Stomach (tissue), 9 donors: ENCODE data around the gene KIF20A. TPM values are rescaled to one million over a fixed set of nuclear protein-coding genes. Genes with fewer than 3 reads are reported as not detected.
"Not testable (repeated sequence)": the region's sequence is repeated elsewhere in the genome, so short reads cannot be mapped to it uniquely, and the experiment has no call there.

Experiments
- DNase-seq, 2 donors: peaks; one replicate each; pipeline versions ENCODE4 v3.0.0 to v3.0.0-alpha.2; 2013 to 2019
- H3K27ac ChIP-seq, 5 donors: fragments of 200-600 bp in 4 of 5; sonication (generic) in 4 of 5; one replicate each; pipeline ENCODE4 v1.5.1; 2013 to 2019; ENCODE audit warnings: mild to moderate bottlenecking in 1 of 5, moderate library complexity in 1 of 5
- H3K27me3 ChIP-seq, 3 donors: fragments of 200-600 bp; sonication (generic); one replicate each; pipeline ENCODE4 v1.5.1; 2017 to 2019; ENCODE audit warnings: mixed run types in 1 of 3
- H3K36me3 ChIP-seq, 4 donors: fragments of 200-600 bp; sonication (generic); 1 replicate in 3 of 4; 2 replicates in 1 of 4; pipeline ENCODE4 v1.5.1; 2016 to 2019
- H3K4me1 ChIP-seq, 4 donors: fragments of 200-600 bp; sonication (generic); one replicate each; pipeline ENCODE4 v1.5.1; 2016 to 2019
- H3K4me3 ChIP-seq, 4 donors: fragments of 200-600 bp; sonication (generic) in 3 of 4; one replicate each; pipeline ENCODE4 v1.5.1; 2016 to 2019; ENCODE audit warnings: mild to moderate bottlenecking in 1 of 4
- H3K9me3 ChIP-seq, 4 donors: fragments of 200-600 bp; sonication (generic); one replicate each; pipeline ENCODE4 v1.5.1; 2016 to 2019
- EP300 ChIP-seq: sonication (generic); formaldehyde crosslinking; IDR thresholded peaks from one replicate; pipeline ENCODE4 v1.6.1; 2017; ENCODE audit warnings: antibody characterized with exemption
- POLR2A ChIP-seq, 4 donors: fragments of 450-650 bp; IDR thresholded peaks; one replicate each; pipeline ENCODE4 v1.6.1; 2016; ENCODE audit warnings: antibody characterized with exemption in 4 of 4, control low read depth in 2 of 4, mild to moderate bottlenecking in 1 of 4, moderate library complexity in 1 of 4
- POLR2AphosphoS5 ChIP-seq, 3 donors: sonication (generic); formaldehyde crosslinking; IDR thresholded peaks; one replicate each; pipeline ENCODE4 v1.6.1; 2016; ENCODE audit warnings: antibody characterized with exemption in 3 of 3
- WGBS, 5 donors: extraction: QIAGEN DNeasy Blood & Tissue Kit in 3 of 5; methylation state at CpG; one replicate each; pipeline versions ENCODE4 v1.1.5 to v1.1.7; 2013 to 2018; 5-methylcytosine and 5-hydroxymethylcytosine counted together
- intact Hi-C: fragments of 100-400 bp; cut with DNase I; formaldehyde crosslinking; loops from one replicate; pipeline ENCODE4 v1.15.1; 2023; ENCODE audit warnings: low total_unique reads
- polyA plus RNA-seq, 3 donors: library from polyadenylated mRNA; stranded (reverse); fragments of 200-250 nt; gene quantifications; one replicate each; pipeline ENCODE4 v1.2.3, GENCODE V29; 2013
- total RNA-seq, 5 donors: library from RNA; depleted of rRNA; stranded (reverse); fragments of >200 nt; gene quantifications; one replicate each; pipeline versions ENCODE4 v1.1.0 to v1.2.3, GENCODE V29; 2014 to 2016
- TF ChIP-seq, protein P1 (sequence below), 7 experiments: fragments of 450-650 bp in 4 of 7; fragments of 200-600 bp in 3 of 7; sonication (generic) in 3 of 7; IDR thresholded peaks; one replicate each; pipeline ENCODE4 v1.5.1; 2016 to 2019; ENCODE audit warnings: antibody characterized with exemption in 7 of 7, control low read depth in 2 of 7, mild to moderate bottlenecking in 1 of 7
- donor health status: healthy with polysubstance abuse.
- donor health status: Bipolar disorder and iron deficiency.
- donor health status: healthy.

KIF20A gene
- total and polyA plus RNA-seq, 8 donors: 2.0 to 8.4 (median 4.7) TPM; not detected in 2

- peaks cover 0 to 8% (median 0%) of the 10 kb centered on the region in 3 donors for H3K27me3 ChIP-seq
- intact Hi-C loops: loop anchor here (10.0 kb wide), 1 partner anchor 364 kb away; no protein-coding TSS in a partner anchor
- H3K27ac ChIP-seq: peak within 1 kb of the TSS in 1 of 5 donors; percentile 12
- no peaks in the 10 kb centered on the region for H3K9me3 ChIP-seq
- peaks cover 0 to 16% (median 9%) of the 10 kb centered on the region in 4 donors for H3K4me1 ChIP-seq
- TF ChIP-seq, protein P1, sequence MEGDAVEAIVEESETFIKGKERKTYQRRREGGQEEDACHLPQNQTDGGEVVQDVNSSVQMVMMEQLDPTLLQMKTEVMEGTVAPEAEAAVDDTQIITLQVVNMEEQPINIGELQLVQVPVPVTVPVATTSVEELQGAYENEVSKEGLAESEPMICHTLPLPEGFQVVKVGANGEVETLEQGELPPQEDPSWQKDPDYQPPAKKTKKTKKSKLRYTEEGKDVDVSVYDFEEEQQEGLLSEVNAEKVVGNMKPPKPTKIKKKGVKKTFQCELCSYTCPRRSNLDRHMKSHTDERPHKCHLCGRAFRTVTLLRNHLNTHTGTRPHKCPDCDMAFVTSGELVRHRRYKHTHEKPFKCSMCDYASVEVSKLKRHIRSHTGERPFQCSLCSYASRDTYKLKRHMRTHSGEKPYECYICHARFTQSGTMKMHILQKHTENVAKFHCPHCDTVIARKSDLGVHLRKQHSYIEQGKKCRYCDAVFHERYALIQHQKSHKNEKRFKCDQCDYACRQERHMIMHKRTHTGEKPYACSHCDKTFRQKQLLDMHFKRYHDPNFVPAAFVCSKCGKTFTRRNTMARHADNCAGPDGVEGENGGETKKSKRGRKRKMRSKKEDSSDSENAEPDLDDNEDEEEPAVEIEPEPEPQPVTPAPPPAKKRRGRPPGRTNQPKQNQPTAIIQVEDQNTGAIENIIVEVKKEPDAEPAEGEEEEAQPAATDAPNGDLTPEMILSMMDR (IDR thresholded peaks at IDR 0.05): no peak
- TF ChIP-seq POLR2A (IDR thresholded peaks at IDR 0.05) (no peak), POLR2AphosphoS5 (IDR thresholded peaks at IDR 0.05) (peak in 1 of 3 donors; percentile 53)
- WGBS, 5 donors: 3 to 9% (median 5%) methylated on average over 18 to 31 of the region's 31 CpGs
- no peaks in the 10 kb centered on the region for H3K36me3 ChIP-seq
- H3K4me3 ChIP-seq: peak within 1 kb of the TSS; percentile 59 to 83 (median 64)
- DNase-seq: peak; percentile 75 to 90
These were observed 39.7 kb upstream of the KIF20A start, which contains the start of gene NME5 for GRCh38 chr5:138138949-138139780. TSS of gene NME5 (minus strand) at chr5:138139428. CDS start at chr5:138138780, 648 bp downstream.

DNA sequence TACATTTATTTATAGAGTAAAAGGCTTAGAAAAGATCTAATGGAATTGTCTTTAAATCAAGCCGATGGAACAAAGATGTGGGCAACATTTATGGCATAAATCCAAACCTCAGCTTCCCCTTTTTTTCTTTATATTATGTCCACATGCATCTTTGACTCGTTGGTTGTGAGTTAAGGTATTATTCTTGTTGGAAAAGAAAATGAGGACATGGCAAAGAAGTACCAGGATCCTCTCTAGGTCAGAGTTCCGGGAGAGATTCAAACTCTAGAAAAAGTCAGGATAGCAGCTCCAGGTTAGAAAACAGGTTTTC, 39.2 kb upstream of the KIF20A start:
- DNase-seq: no peak
- peaks cover 0 to 8% (median 0%) of the 10 kb centered on the region in 3 donors for H3K27me3 ChIP-seq
- H3K27ac ChIP-seq: no peak overlapping the region
- no peaks in the 10 kb centered on the region for H3K36me3 ChIP-seq
- peak overlapping the region; percentile 59 to 83 (median 64) for H3K4me3 ChIP-seq
- peaks cover 0 to 16% (median 9%) of the 10 kb centered on the region in 4 donors for H3K4me1 ChIP-seq
- TF ChIP-seq EP300 (no peak), POLR2AphosphoS5 (IDR thresholded peaks at IDR 0.05) (no peak), POLR2A (IDR thresholded peaks at IDR 0.05) (no peak)
- TF ChIP-seq, protein P1 (IDR thresholded peaks at IDR 0.05): no peak
- WGBS, 5 donors: 52 to 63% (median 55%) methylated on average over 3 of the region's 3 CpGs
- no peaks in the 10 kb centered on the region for H3K9me3 ChIP-seq
- intact Hi-C loops: loop anchor here (10.0 kb wide), 1 partner anchor 365 kb away; no protein-coding TSS in a partner anchor

GRCh38 chr5:138140268-138140667, 38.6 kb upstream of the KIF20A start:
- WGBS, 5 donors: 43 to 66% (median 48%) methylated on average over 4 of the region's 4 CpGs
- no peak overlapping the region for H3K4me3 ChIP-seq
- peak in 1 of 2 donors; percentile 9 for DNase-seq
- no peaks in the 10 kb centered on the region for H3K36me3 ChIP-seq
- H3K27ac ChIP-seq: no peak overlapping the region
- no peaks in the 10 kb centered on the region for H3K9me3 ChIP-seq
- peaks cover 0 to 16% (median 9%) of the 10 kb centered on the region in 4 donors for H3K4me1 ChIP-seq
- no peak for TF ChIP-seq EP300
- intact Hi-C loops: no loop called here
- H3K27me3 ChIP-seq: peaks cover 0 to 8% (median 0%) of the 10 kb centered on the region in 3 donors

- no peak overlapping the region for H3K4me3 ChIP-seq
- H3K27ac ChIP-seq: no peak overlapping the region
- H3K4me1 ChIP-seq: peaks cover 0 to 16% (median 9%) of the 10 kb centered on the region in 4 donors
- no peaks in the 10 kb centered on the region for H3K9me3 ChIP-seq
- DNase-seq: no peak
- intact Hi-C loops: no loop called here
- WGBS, 5 donors: 58 to 70% (median 60%) methylated on average over 1 of the region's 1 CpG
- no peaks in the 10 kb centered on the region for H3K36me3 ChIP-seq
- TF ChIP-seq POLR2A (IDR thresholded peaks at IDR 0.05) (no peak), POLR2AphosphoS5 (IDR thresholded peaks at IDR 0.05) (no peak), EP300 (no peak)
- TF ChIP-seq, protein P1 (IDR thresholded peaks at IDR 0.05): no peak
- peaks cover 0 to 8% (median 0%) of the 10 kb centered on the region in 3 donors for H3K27me3 ChIP-seq
These were observed 37.2 kb upstream of the KIF20A start for GRCh38 chr5:138141734-138142133.

- H3K36me3 ChIP-seq, H3K27me3 ChIP-seq, H3K4me3 ChIP-seq, H3K27ac ChIP-seq, intact Hi-C loops, H3K9me3 ChIP-seq, DNase-seq: not testable (repeated sequence)
- 84 to 91% (median 90%) methylated on average over 6 of the region's 6 CpGs for WGBS, 5 donors
- peaks cover under 1 to 11% (median 6%) of the 10 kb centered on the region in 4 donors for H3K4me1 ChIP-seq
These were observed 35.3 kb upstream of the KIF20A start for GRCh38 chr5:138143578-138143977.
